Parathyroid adenoma (tissue), 2 donors: Measurements from ENCODE around the gene GPR15LG.

Experiments
- H2AFZ ChIP-seq: fragments of 300-600 bp; sonication (generic); one replicate; pipeline ENCODE4 v1.7.0; 2017; ENCODE audit warnings: antibody characterized with exemption, mild to moderate bottlenecking
- H3K27ac ChIP-seq: fragments of 300-600 bp; sonication (generic); one replicate; pipeline ENCODE4 v1.7.0; 2017
- H3K27me3 ChIP-seq: fragments of 300-600 bp; sonication (generic); one replicate; pipeline ENCODE4 v1.7.0; 2017; ENCODE audit warnings: low read length; ENCODE audit not compliant: control insufficient read depth, insufficient read depth
- H3K36me3 ChIP-seq: fragments of 300-600 bp; sonication (generic); one replicate; pipeline ENCODE4 v1.7.0; 2017; ENCODE audit warnings: low read length; ENCODE audit not compliant: control insufficient read depth, insufficient read depth
- H3K4me1 ChIP-seq: fragments of 300-600 bp; sonication (generic); one replicate; pipeline ENCODE4 v1.7.0; 2017; ENCODE audit warnings: control low read depth
- H3K4me2 ChIP-seq: fragments of 300-600 bp; sonication (generic); one replicate; pipeline ENCODE4 v1.7.0; 2017; ENCODE audit warnings: low read length
- H3K4me3 ChIP-seq: fragments of 300-600 bp; sonication (generic); one replicate; pipeline ENCODE4 v1.7.0; 2017; ENCODE audit warnings: low read depth, low read length
- H3K79me2 ChIP-seq: fragments of 300-600 bp; sonication (generic); one replicate; pipeline ENCODE4 v1.7.0; 2017; ENCODE audit warnings: control low read depth
- H3K9ac ChIP-seq: fragments of 300-600 bp; sonication (generic); one replicate; pipeline ENCODE4 v1.7.0; 2017; ENCODE audit warnings: mild to moderate bottlenecking
- H3K9me3 ChIP-seq: fragments of 300-600 bp; sonication (generic); one replicate; pipeline ENCODE4 v1.7.0; 2017; ENCODE audit warnings: low read length; ENCODE audit not compliant: control insufficient read depth
- TF ChIP-seq, protein P1 (sequence below): fragments of 300-600 bp; sonication (generic); IDR thresholded peaks from one replicate; pipeline ENCODE4 v1.7.0; 2017; ENCODE audit warnings: antibody characterized with exemption, mild to moderate bottlenecking
- donor health status: primary hyperparathyroidism.

Gene GPR15LG

GRCh38 chr10:84216834-84217233 lies 43.2 kb downstream of the GPR15LG start:
- Histone ChIP-seq H3K4me2 (no peak overlapping the region), H3K36me3 (no peaks in the 10 kb centered on the region), H3K79me2 (no peaks in the 10 kb centered on the region), H3K27ac (no peak overlapping the region), H3K9me3 (no peaks in the 10 kb centered on the region), H2AFZ (no peak overlapping the region), H3K9ac (no peak overlapping the region), H3K4me1 (no peaks in the 10 kb centered on the region), H3K4me3 (no peak overlapping the region), H3K27me3 (no peaks in the 10 kb centered on the region)
- TF ChIP-seq, protein P1, sequence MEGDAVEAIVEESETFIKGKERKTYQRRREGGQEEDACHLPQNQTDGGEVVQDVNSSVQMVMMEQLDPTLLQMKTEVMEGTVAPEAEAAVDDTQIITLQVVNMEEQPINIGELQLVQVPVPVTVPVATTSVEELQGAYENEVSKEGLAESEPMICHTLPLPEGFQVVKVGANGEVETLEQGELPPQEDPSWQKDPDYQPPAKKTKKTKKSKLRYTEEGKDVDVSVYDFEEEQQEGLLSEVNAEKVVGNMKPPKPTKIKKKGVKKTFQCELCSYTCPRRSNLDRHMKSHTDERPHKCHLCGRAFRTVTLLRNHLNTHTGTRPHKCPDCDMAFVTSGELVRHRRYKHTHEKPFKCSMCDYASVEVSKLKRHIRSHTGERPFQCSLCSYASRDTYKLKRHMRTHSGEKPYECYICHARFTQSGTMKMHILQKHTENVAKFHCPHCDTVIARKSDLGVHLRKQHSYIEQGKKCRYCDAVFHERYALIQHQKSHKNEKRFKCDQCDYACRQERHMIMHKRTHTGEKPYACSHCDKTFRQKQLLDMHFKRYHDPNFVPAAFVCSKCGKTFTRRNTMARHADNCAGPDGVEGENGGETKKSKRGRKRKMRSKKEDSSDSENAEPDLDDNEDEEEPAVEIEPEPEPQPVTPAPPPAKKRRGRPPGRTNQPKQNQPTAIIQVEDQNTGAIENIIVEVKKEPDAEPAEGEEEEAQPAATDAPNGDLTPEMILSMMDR = no peak

DNA sequence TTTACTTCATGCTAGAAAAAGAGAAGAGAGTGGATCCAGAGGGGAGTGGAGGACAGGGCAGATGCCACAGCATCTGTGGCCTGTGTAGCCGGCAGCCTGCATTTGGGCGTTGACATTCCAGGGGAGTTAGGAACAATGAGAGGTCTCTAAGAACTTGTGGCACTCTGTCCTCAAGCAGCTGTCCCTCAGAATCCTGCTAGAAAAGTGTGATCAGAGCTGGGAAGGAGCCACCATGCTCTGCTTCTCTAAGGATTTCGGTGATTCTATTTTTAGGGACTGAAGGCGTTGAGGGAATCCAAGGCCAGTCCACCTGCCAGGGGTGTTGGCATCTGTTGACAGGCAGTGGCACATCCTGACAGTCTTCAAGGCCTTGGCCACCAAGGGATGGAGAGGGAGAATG lies 44.1 kb downstream of the GPR15LG start:
- Histone ChIP-seq H3K4me3 (no peak overlapping the region), H3K79me2 (no peaks in the 10 kb centered on the region), H3K27me3 (no peaks in the 10 kb centered on the region), H3K36me3 (no peaks in the 10 kb centered on the region), H3K4me1 (no peaks in the 10 kb centered on the region), H3K9me3 (no peaks in the 10 kb centered on the region), H3K9ac (no peak overlapping the region), H2AFZ (no peak overlapping the region), H3K27ac (no peak overlapping the region), H3K4me2 (no peak overlapping the region)
- TF ChIP-seq, protein P1 = no peak

- Histone ChIP-seq H3K4me2 (no peak overlapping the region), H3K9ac (no peak overlapping the region), H3K4me3 (no peak overlapping the region), H3K9me3 (no peaks in the 10 kb centered on the region), H2AFZ (no peak overlapping the region), H3K36me3 (no peaks in the 10 kb centered on the region), H3K27ac (no peak overlapping the region), H3K79me2 (no peaks in the 10 kb centered on the region), H3K27me3 (no peaks in the 10 kb centered on the region), H3K4me1 (no peaks in the 10 kb centered on the region)
- TF ChIP-seq, protein P1 = no peak
Measured at GRCh38 chr10:84221916-84222315, 48.3 kb downstream of the GPR15LG start.

DNA sequence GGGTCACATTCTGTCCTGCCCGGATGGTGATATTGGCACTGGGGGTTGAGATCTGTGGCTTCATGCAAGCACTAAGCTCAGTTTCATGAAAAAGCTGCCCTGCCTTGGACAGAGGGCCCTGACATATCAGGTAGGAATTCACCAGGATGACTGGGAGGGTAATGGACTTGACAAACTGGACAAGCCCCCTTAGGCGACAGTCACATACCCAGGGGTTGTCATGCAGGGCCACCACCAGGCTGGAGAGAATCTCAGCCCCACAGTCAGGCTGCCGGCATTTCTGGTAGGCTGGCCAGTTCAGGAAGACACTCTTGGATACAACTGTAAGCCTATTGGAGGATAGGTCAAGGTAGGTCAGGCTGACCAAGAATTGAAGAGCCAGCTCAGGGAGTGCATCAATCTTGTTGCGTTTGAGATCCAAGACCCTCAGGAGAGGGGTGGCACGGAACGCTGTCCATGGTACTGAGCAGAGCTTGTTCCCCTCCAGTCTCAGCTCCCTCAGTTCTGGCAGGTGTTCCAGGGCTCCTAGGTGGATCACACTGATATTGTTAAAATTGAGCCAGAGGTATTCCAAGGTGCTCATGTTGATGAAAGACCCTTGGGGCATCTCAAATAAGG lies 50.9 kb downstream of the GPR15LG start:
- H3K27ac ChIP-seq = no peak overlapping the region
- no peaks in the 10 kb centered on the region for H3K79me2 ChIP-seq
- no peaks in the 10 kb centered on the region for H3K36me3 ChIP-seq
- H3K27me3 ChIP-seq = no peaks in the 10 kb centered on the region
- TF ChIP-seq, protein P1 = no peak
- H3K4me2 ChIP-seq = no peak overlapping the region
- H3K9me3 ChIP-seq = no peaks in the 10 kb centered on the region
- no peak overlapping the region for H3K4me3 ChIP-seq
- H3K9ac ChIP-seq = no peak overlapping the region
- no peak overlapping the region for H2AFZ ChIP-seq
- no peaks in the 10 kb centered on the region for H3K4me1 ChIP-seq
